Liver (tissue), 9 donors: Measurements from ENCODE around the gene CDK8. TPM values are rescaled to one million over a fixed set of nuclear protein-coding genes. Genes with fewer than 3 reads are reported as not detected.

ENCODE experiments used
- DNase-seq: peaks from one replicate; pipeline ENCODE4 v3.0.0-alpha.2; 2017; ENCODE audit warnings: low spot score
- H3K27ac ChIP-seq, 2 donors: one replicate each; pipeline ENCODE4 v1.7.0; 2013; ENCODE audit warnings: inconsistent platforms in 2 of 2, low read length in 2 of 2, control low read depth in 1 of 2, low read depth in 1 of 2, mild to moderate bottlenecking in 1 of 2
- H3K27me3 ChIP-seq, 4 donors: one replicate each; pipeline versions ENCODE4 v1.6.1 to v1.7.0; 2013; ENCODE audit warnings: low read length in 3 of 4, inconsistent platforms in 1 of 4, mild to moderate bottlenecking in 1 of 4, moderate library complexity in 1 of 4; ENCODE audit not compliant: control insufficient read depth in 4 of 4, insufficient read depth in 4 of 4
- H3K36me3 ChIP-seq, 4 donors: one replicate each; pipeline versions ENCODE4 v1.6.1 to v1.7.0; 2013; ENCODE audit warnings: low read length in 3 of 4, mild to moderate bottlenecking in 3 of 4, low read depth in 1 of 4, moderate library complexity in 1 of 4; ENCODE audit not compliant: control insufficient read depth in 4 of 4, insufficient read depth in 3 of 4
- H3K4me1 ChIP-seq, 4 donors: one replicate each; pipeline versions ENCODE4 v1.6.1 to v1.7.0; 2013; ENCODE audit warnings: low read length in 3 of 4, mild to moderate bottlenecking in 3 of 4, moderate library complexity in 1 of 4; ENCODE audit not compliant: control insufficient read depth in 4 of 4, insufficient read depth in 4 of 4
- H3K4me3 ChIP-seq, 3 donors: one replicate each; pipeline versions ENCODE4 v1.6.1 to v1.7.0; 2013; ENCODE audit warnings: low read length in 3 of 3, control low read depth in 1 of 3, low read depth in 1 of 3, mild to moderate bottlenecking in 1 of 3
- H3K9ac ChIP-seq, 2 donors: one replicate each; pipeline ENCODE4 v1.7.0; 2013; ENCODE audit warnings: low read length in 2 of 2, mild to moderate bottlenecking in 2 of 2, moderate library complexity in 2 of 2, control low read depth in 1 of 2, low read depth in 1 of 2
- H3K9me3 ChIP-seq, 4 donors: one replicate each; pipeline versions ENCODE4 v1.6.1 to v1.7.0; 2013; ENCODE audit warnings: low read length in 3 of 4; ENCODE audit not compliant: control insufficient read depth in 4 of 4
- EGR1 ChIP-seq, 2 donors: IDR thresholded peaks; 2 replicates each; pipeline ENCODE4 v1.6.1; 2016 to 2018; ENCODE audit warnings: antibody characterized with exemption in 2 of 2, low read depth in 2 of 2
- FOXA1 ChIP-seq: IDR thresholded peaks from 2 replicates; pipeline ENCODE4 v1.6.1; 2016; ENCODE audit warnings: antibody characterized with exemption
- FOXA2 ChIP-seq: IDR thresholded peaks from 2 replicates; pipeline ENCODE4 v1.6.1; 2016; ENCODE audit warnings: antibody characterized with exemption
- GABPA ChIP-seq, 2 donors: IDR thresholded peaks in 1 of 2; conservative IDR thresholded peaks in 1 of 2; 2 replicates each; pipeline ENCODE4 v1.6.1; 2016; ENCODE audit warnings: antibody characterized with exemption in 2 of 2, mild to moderate bottlenecking in 1 of 2, moderate library complexity in 1 of 2
- HNF4A ChIP-seq, 2 donors: conservative IDR thresholded peaks; 2 replicates each; pipeline ENCODE4 v1.6.1; 2016; ENCODE audit warnings: antibody characterized with exemption in 2 of 2, mild to moderate bottlenecking in 2 of 2
- HNF4G ChIP-seq: IDR thresholded peaks from 2 replicates; pipeline ENCODE4 v1.6.1; 2016; ENCODE audit warnings: antibody characterized with exemption
- JUND ChIP-seq, 2 donors: IDR thresholded peaks; 2 replicates each; pipeline ENCODE4 v1.6.1; 2016; ENCODE audit warnings: antibody characterized with exemption in 2 of 2
- MAX ChIP-seq: IDR thresholded peaks from 2 replicates; pipeline ENCODE4 v1.6.1; 2016; ENCODE audit warnings: antibody characterized with exemption
- NR2F2 ChIP-seq: IDR thresholded peaks from 2 replicates; pipeline ENCODE4 v1.6.1; 2016; ENCODE audit warnings: antibody characterized with exemption
- RAD21 ChIP-seq, 2 donors: IDR thresholded peaks; 2 replicates each; pipeline ENCODE4 v1.6.1; 2016; ENCODE audit warnings: antibody characterized with exemption in 2 of 2, mild to moderate bottlenecking in 2 of 2
- REST ChIP-seq: IDR thresholded peaks from 2 replicates; pipeline ENCODE4 v1.6.1; 2016; ENCODE audit warnings: antibody characterized with exemption, mild to moderate bottlenecking
- RXRA ChIP-seq, 2 donors: IDR thresholded peaks; 2 replicates each; pipeline ENCODE4 v1.6.1; 2017 to 2018; ENCODE audit warnings: antibody characterized with exemption in 2 of 2, mild to moderate bottlenecking in 1 of 2
- SP1 ChIP-seq: IDR thresholded peaks from 2 replicates; pipeline ENCODE4 v1.6.1; 2018; ENCODE audit warnings: antibody characterized with exemption, mild to moderate bottlenecking
- TAF1 ChIP-seq: conservative IDR thresholded peaks from 2 replicates; pipeline ENCODE4 v1.6.1; 2016; ENCODE audit warnings: antibody characterized with exemption, mild to moderate bottlenecking
- YY1 ChIP-seq: IDR thresholded peaks from 2 replicates; pipeline ENCODE4 v1.6.1; 2016; ENCODE audit warnings: antibody characterized with exemption, mild to moderate bottlenecking
- WGBS: extraction: QIAGEN DNeasy Blood & Tissue Kit; methylation state at CpG from one replicate; pipeline ENCODE4 v1.1.7; 2013; 5-methylcytosine and 5-hydroxymethylcytosine counted together
- polyA plus RNA-seq, 2 donors: library from polyadenylated mRNA; stranded (reverse) in 1 of 2; unstranded in 1 of 2; fragments of 200-250 nt in 1 of 2; fragments of >200 nt in 1 of 2; fragmentation: Nextera tagmentation in 1 of 2; extraction: Ambion mirVana in 1 of 2; gene quantifications; one replicate each; pipeline versions ENCODE4 v1.2.1 to v1.2.3, GENCODE V29; 2013 to 2015
- total RNA-seq, 2 donors: library from RNA; depleted of rRNA; stranded (reverse); fragments of >200 nt; gene quantifications; one replicate each; pipeline ENCODE4 v1.2.3, GENCODE V29; 2014
- TF ChIP-seq, protein P1 (sequence below): IDR thresholded peaks from 2 replicates; pipeline ENCODE4 v1.6.1; 2016; ENCODE audit warnings: antibody characterized with exemption
- TF ChIP-seq, protein P2 (sequence below): IDR thresholded peaks from 2 replicates; pipeline ENCODE4 v1.6.1; 2016; ENCODE audit warnings: antibody characterized with exemption
- TF ChIP-seq, protein P3 (sequence below): fragments of 150-350 bp; IDR thresholded peaks from 2 replicates; pipeline ENCODE4 v1.5.1; 2017; ENCODE audit warnings: improper control_type of control experiment, low read depth, low read length; ENCODE audit not compliant: missing input control
- donor health status: healthy.
- donor health status: healthy.
- donor health status: healthy.
- donor health status: healthy.
- donor health status: healthy.

The CDK8 gene
- total and polyA plus RNA-seq, 4 donors = 3.3 to 10.8 (median 6.8) TPM

DNA sequence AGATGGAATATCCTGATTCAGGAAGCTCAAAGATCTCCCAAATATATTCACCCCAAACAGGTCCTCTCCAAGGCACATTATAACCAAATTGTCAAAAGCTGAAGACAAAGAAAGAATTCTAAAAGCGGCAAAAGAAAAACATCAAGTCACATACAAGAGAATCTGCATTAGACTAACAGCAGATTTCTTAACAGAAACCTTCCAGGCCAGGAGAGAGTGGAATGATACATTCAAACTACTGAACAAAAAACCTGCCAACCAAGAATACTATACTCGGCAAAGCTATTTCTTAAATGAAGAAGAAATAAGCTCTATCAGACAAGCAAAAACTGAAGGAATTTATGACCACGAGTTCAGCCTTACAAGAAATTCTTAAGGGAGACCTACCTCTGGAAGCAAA lies 183.0 kb downstream of the CDK8 start:
- WGBS = 87% methylated on average over 3 of the region's 3 CpGs
- no peak for DNase-seq
- peaks cover 4 to 22% (median 13%) of the 10 kb centered on the region in 4 donors for H3K9me3 ChIP-seq
- H3K9ac ChIP-seq = no peak overlapping the region
- H3K36me3 ChIP-seq = no peaks in the 10 kb centered on the region
- no peak overlapping the region for H3K27ac ChIP-seq
- TF ChIP-seq JUND (IDR thresholded peaks at IDR 0.05) (no peak), HNF4A (conservative IDR thresholded peaks at IDR 0.05) (no peak), RXRA (IDR thresholded peaks at IDR 0.05) (no peak), RAD21 (IDR thresholded peaks at IDR 0.05) (no peak), HNF4G (no peak), FOXA1 (no peak), GABPA (IDR thresholded peaks at IDR 0.05 in 1 of 2, conservative IDR thresholded peaks at IDR 0.05 in 1 of 2) (no peak), TAF1 (no peak), YY1 (no peak), FOXA2 (no peak), NR2F2 (no peak), SP1 (no peak), MAX (no peak), EGR1 (IDR thresholded peaks at IDR 0.05; ENCODE audit: low read depth in 2 of 2) (no peak), REST (no peak)
- TF ChIP-seq, protein P1, sequence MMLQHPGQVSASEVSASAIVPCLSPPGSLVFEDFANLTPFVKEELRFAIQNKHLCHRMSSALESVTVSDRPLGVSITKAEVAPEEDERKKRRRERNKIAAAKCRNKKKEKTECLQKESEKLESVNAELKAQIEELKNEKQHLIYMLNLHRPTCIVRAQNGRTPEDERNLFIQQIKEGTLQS = no peak
- TF ChIP-seq, protein P2, sequence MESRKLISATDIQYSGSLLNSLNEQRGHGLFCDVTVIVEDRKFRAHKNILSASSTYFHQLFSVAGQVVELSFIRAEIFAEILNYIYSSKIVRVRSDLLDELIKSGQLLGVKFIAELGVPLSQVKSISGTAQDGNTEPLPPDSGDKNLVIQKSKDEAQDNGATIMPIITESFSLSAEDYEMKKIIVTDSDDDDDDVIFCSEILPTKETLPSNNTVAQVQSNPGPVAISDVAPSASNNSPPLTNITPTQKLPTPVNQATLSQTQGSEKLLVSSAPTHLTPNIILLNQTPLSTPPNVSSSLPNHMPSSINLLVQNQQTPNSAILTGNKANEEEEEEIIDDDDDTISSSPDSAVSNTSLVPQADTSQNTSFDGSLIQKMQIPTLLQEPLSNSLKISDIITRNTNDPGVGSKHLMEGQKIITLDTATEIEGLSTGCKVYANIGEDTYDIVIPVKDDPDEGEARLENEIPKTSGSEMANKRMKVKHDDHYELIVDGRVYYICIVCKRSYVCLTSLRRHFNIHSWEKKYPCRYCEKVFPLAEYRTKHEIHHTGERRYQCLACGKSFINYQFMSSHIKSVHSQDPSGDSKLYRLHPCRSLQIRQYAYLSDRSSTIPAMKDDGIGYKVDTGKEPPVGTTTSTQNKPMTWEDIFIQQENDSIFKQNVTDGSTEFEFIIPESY = no peak
- TF ChIP-seq, protein P3, sequence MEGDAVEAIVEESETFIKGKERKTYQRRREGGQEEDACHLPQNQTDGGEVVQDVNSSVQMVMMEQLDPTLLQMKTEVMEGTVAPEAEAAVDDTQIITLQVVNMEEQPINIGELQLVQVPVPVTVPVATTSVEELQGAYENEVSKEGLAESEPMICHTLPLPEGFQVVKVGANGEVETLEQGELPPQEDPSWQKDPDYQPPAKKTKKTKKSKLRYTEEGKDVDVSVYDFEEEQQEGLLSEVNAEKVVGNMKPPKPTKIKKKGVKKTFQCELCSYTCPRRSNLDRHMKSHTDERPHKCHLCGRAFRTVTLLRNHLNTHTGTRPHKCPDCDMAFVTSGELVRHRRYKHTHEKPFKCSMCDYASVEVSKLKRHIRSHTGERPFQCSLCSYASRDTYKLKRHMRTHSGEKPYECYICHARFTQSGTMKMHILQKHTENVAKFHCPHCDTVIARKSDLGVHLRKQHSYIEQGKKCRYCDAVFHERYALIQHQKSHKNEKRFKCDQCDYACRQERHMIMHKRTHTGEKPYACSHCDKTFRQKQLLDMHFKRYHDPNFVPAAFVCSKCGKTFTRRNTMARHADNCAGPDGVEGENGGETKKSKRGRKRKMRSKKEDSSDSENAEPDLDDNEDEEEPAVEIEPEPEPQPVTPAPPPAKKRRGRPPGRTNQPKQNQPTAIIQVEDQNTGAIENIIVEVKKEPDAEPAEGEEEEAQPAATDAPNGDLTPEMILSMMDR = no peak
- no peaks in the 10 kb centered on the region for H3K4me1 ChIP-seq
- H3K27me3 ChIP-seq = peaks cover 0 to 4% (median 0%) of the 10 kb centered on the region in 4 donors
- no peak overlapping the region for H3K4me3 ChIP-seq
